DMS53 (cell line): ENCODE measurements around the gene EXOG.
"Not testable (repeated sequence)": the region's sequence is repeated elsewhere in the genome, so short reads cannot be mapped to it uniquely, and the experiment has no call there.

Experiments
- DNase-seq: peaks from one replicate; lab custom pipeline; 2025; lab: John Stamatoyannopoulos, UW

EXOG gene

GRCh38 chr3:38563886-38564270 lies 67.7 kb downstream of the EXOG start:
- no peak for DNase-seq

- no peak for DNase-seq
Measured at GRCh38 chr3:38564631-38565338, 68.6 kb downstream of the EXOG start.

GRCh38 chr3:38565339-38566214 lies 69.4 kb downstream of the EXOG start:
- no peak for DNase-seq

GRCh38 chr3:38566215-38566528 lies 70.0 kb downstream of the EXOG start:
- no peak for DNase-seq

- DNase-seq: not testable (repeated sequence)
Measured at GRCh38 chr3:38566794-38567193, 70.7 kb downstream of the EXOG start.

DNA sequence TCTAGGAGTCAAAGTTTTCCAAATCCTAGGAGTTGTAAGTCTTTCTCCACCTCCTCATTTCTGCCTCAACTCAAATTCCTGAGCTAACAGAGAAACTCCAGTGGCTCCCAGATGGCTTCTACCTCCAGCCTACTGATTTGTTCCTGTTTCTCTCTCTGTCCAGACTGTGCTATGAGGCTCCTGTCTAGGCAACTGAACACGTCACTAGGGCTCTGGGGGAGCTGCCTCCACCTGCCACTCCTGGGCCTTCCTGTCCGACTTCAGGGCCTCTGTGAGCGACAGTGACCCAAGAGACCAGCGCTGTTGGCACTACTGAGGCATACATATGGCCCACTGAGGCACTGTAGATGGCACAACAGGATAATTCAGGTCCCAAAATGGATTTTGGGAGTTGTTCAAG lies 71.4 kb downstream of the EXOG start:
- no peak for DNase-seq

GRCh38 chr3:38573111-38573510 lies 77.0 kb downstream of the EXOG start:
- no peak for DNase-seq

- DNase-seq: no peak
Measured at GRCh38 chr3:38573556-38573955, 77.4 kb downstream of the EXOG start.

DNA sequence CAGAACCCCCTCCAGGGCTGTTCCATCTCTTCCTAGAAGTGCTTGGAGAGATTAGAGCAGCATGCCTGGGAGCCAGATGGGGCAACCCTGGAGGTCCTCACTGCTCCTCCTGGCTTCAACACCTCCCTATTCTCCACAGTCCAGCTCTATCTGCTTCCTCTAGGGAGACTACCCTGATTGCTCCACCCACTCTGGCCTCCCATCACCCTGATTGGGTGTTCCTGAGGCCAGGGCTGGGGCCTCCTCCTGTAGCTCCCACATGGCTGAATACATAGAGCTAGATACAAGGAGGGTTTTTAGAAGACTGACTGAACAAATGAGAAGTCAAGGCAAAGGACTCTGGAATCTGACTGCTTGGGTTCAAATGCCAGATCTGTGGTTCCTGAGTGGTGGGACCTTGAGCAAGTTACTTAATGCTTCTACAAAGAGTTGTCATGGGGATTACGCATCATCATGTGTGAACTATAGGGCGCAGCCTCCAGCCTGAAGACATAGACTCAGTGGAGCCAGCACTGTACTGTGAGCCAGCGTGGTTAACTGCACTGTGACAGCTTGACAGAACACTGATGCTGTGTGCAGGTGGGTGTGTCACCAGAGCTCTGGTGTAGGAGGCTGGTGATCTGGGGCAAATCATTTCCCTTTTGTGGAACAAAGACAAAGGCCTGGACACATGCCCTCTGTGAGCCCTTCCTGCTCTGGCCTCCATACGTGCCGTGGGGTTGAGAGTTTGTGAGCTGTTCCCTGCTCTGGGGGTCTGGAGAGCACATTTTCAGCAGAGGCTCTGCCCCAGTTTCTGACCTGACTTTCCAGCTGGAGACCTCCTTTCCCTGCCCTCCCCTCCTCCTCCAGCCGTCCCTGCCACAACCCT lies 78.5 kb downstream of the EXOG start:
- DNase-seq: no peak

DNA sequence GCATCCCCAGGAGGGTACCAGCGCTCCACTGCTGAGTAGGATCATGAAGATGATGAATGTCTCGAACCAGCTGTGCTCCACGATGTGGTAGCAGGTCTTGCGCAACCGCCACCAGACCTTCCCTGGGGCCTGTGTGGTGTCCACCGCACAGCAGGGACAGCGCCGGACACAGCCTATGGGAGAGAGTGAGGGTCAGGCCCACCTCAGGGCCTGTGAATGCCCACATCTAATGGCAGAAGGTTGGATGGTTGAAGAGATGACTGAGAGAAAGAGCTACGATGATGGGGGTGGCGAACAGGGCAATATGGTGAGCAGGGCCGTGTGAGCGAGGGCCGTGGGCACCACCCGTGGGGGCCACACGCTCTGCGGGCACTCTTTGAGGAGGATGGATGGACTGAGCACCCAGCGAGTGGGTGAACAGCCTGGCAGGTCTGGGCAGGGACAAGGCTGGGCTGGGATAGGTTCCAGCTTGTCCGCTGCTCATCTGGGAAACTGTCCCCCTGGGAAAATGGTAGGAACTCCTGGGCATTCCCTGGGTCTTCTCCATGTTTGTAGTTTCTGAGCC lies 79.2 kb downstream of the EXOG start:
- no peak for DNase-seq
